ENCODE data around the gene MTHFD1.

DNA sequence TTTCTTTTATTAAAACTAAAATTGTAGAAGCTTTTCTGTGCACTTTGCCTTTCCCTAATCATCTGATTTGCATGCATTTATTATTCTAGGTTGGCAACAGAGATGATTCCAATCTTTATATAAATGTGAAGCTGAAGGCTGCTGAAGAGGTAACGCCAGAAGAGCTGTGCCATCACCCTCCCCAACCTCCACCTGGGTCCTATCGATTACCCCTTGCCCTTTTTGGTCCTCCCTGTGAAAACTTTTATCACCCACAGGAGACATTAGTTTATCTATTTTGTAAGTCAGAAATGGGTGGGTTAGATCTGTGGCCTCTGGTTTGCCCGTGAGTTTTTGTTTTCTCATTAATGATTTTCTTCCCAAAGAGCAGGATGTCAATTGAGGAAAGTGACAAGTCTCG, 22.8 kb downstream of the MTHFD1 start:
- TF ChIP-seq POLR2A (IDR thresholded peaks at IDR 0.05) (no peak), CTCF (IDR thresholded peaks at IDR 0.05 in 4 of 5, conservative IDR thresholded peaks at IDR 0.05 in 1 of 5) (no peak)

Data from gastrocnemius medialis (tissue), 4 donors.